ENCODE results near the gene DHX16. TPM values are rescaled to one million over a fixed set of nuclear protein-coding genes. Genes with fewer than 3 reads are reported as not detected.
"Not testable (repeated sequence)": the region's sequence is repeated elsewhere in the genome, so short reads cannot be mapped to it uniquely, and the experiment has no call there.

The DHX16 gene
- total RNA-seq, 1 donor from 2014 or later: 50.4 TPM

- Mint-ChIP-seq H3K4me3 (no peak overlapping the region), H3K27me3 (no peaks in the 10 kb centered on the region), H3K27ac (no peak overlapping the region), H3K9me3 (no peaks in the 10 kb centered on the region), H3K36me3 (ENCODE audit: low read depth) (peaks cover 73% of the 10 kb centered on the region), H3K4me1 (peaks cover 5% of the 10 kb centered on the region)
- no peak for TF ChIP-seq CTCF (IDR thresholded peaks at IDR 0.05)
- ChIA-PET POLR2A (interaction anchor here (0.6 to 1.6 kb wide), 3 partner anchors 52 to 242 kb away, joined by 3 to 6 read pairs (median 4); partner anchors contain the start of gene MDC1), CTCF (interaction anchor here (0.9 kb wide), 1 partner anchor 56 kb away, joined by 3 read pairs; no protein-coding TSS in a partner anchor)
- DNase-seq (no peak), ATAC-seq (ENCODE audit: low read depth) (no peak)
- intact Hi-C loops (cut with micrococcal nuclease): no loop called here
Measured at GRCh38 chr6:30664994-30665767, 7.6 kb downstream of the DHX16 start.

DNA sequence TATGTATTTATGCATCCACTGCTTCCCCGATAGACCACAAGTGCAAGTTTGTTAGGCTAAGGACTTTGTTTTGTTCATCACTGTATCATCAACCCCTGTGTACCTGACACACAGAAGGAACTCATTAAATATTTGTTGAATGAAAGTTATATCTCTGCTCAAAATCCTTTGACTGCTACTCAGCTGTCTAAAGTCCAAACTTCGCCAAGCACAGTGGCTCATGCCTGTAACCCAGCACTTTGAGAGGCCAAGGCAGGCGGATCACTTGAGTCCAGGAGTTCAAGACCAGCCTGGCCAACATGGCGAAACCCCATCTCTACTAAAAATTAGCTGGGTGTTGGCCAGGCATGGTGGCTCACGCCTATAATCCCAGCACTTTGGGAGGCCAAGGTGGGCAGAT, 14.9 kb downstream of the DHX16 start:
- H3K4me3 Mint-ChIP-seq; DNase-seq; ATAC-seq (ENCODE audit: low read depth); intact Hi-C loops (cut with micrococcal nuclease); H3K9me3 Mint-ChIP-seq; POLR2A ChIA-PET; CTCF ChIA-PET; H3K4me1 Mint-ChIP-seq; H3K27ac Mint-ChIP-seq; H3K27me3 Mint-ChIP-seq: not testable (repeated sequence)
- H3K36me3 Mint-ChIP-seq (ENCODE audit: low read depth): peaks cover 80% of the 10 kb centered on the region

- no peaks in the 10 kb centered on the region for H3K27me3 Mint-ChIP-seq
- peaks cover 80% of the 10 kb centered on the region for H3K36me3 Mint-ChIP-seq (ENCODE audit: low read depth)
- CTCF ChIA-PET: no interaction called here
- no peak overlapping the region for H3K27ac Mint-ChIP-seq
- H3K9me3 Mint-ChIP-seq: no peaks in the 10 kb centered on the region
- TF ChIP-seq CTCF (IDR thresholded peaks at IDR 0.05): no peak
- DNase-seq (no peak), ATAC-seq (ENCODE audit: low read depth) (no peak)
- no peak overlapping the region for H3K4me3 Mint-ChIP-seq
- intact Hi-C loops (cut with micrococcal nuclease): no loop called here
- POLR2A ChIA-PET: no interaction called here
- no peaks in the 10 kb centered on the region for H3K4me1 Mint-ChIP-seq
Measured at GRCh38 chr6:30657454-30657853, 15.4 kb downstream of the DHX16 start.

GRCh38 chr6:30656513-30656912, 16.3 kb downstream of the DHX16 start:
- H3K4me3 Mint-ChIP-seq: no peak overlapping the region
- no peaks in the 10 kb centered on the region for H3K27me3 Mint-ChIP-seq
- DNase-seq (no peak), ATAC-seq (ENCODE audit: low read depth) (no peak)
- POLR2A ChIA-PET: no interaction called here
- intact Hi-C loops (cut with micrococcal nuclease): no loop called here
- H3K27ac Mint-ChIP-seq: no peak overlapping the region
- H3K36me3 Mint-ChIP-seq (ENCODE audit: low read depth): peaks cover 80% of the 10 kb centered on the region
- no peaks in the 10 kb centered on the region for H3K4me1 Mint-ChIP-seq
- no peaks in the 10 kb centered on the region for H3K9me3 Mint-ChIP-seq
- TF ChIP-seq CTCF (IDR thresholded peaks at IDR 0.05): no peak
- CTCF ChIA-PET: no interaction called here

DNA sequence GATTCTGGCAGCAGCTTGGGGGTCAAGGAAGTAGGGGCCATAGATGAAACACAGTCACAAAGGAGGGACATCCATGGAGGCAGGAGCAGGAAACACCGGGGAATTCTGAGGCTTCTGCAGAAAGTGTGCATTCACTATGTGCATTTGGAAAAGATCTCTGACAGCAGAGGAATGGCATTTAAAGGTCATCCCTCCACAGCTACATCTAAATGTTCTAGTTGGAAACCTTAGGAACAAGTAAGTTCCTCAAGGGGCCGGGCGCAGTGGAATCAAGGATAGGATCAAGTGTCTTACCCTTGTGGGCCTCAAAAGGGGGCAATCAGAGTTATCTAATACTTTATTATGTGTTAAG, 17.1 kb downstream of the DHX16 start:
- Mint-ChIP-seq H3K9me3 (no peaks in the 10 kb centered on the region), H3K4me1 (peaks cover 8% of the 10 kb centered on the region), H3K36me3 (ENCODE audit: low read depth) (peaks cover 84% of the 10 kb centered on the region), H3K27ac (no peak overlapping the region), H3K4me3 (no peak overlapping the region), H3K27me3 (no peaks in the 10 kb centered on the region)
- ATAC-seq (ENCODE audit: low read depth): no peak
- CTCF ChIA-PET: no interaction called here
- DNase-seq: no peak
- no peak for TF ChIP-seq CTCF (IDR thresholded peaks at IDR 0.05)
- intact Hi-C loops (cut with micrococcal nuclease): no loop called here
- POLR2A ChIA-PET: no interaction called here
